Stimulated activated CD8-positive, alpha-beta memory T cell treated with anti-CD3 and anti-CD28 coated beads, Interleukin-15, amount 100 ng/mL, for 4 hours (primary cell): ENCODE data around the gene MAN1A2.
A peak's percentile ranks its signal among the peaks of the same experiment; 100 is the strongest.
"Not testable (repeated sequence)": the region's sequence is repeated elsewhere in the genome, so short reads cannot be mapped to it uniquely, and the experiment has no call there.

Source experiments
- DNase-seq, 2 donors: peaks; one replicate each; pipeline ENCODE4 v3.0.0-alpha.2; 2020; ENCODE audit warnings: low read depth in 2 of 2

MAN1A2 gene

GRCh38 chr1:117367046-117368025 lies at the start of gene MAN1A2:
Gene MAN1A2 (plus strand): TSS chr1:117367449. CDS start chr1:117368184, 735 bp downstream.
- peak; percentile 50 to 66 for DNase-seq

DNA sequence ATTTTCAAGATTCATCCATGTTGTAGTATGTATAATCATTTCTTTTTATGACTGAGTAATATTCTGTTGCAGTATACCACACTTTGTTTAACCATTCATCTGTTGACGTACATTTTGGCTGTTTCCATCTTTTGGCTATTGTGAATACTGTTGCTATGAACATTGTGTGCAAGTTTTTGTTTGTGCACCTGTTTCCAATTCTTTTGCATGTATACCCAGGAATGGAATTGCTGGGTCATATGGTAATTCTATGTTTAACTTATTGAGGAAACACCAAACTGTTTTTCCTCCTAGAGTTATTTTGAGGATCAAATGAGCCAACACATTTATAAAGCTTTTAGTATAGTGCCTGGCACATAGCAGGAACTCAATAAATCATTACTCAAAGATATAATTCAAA lies 49.2 kb upstream of the MAN1A2 start:
- no peak for DNase-seq

DNA sequence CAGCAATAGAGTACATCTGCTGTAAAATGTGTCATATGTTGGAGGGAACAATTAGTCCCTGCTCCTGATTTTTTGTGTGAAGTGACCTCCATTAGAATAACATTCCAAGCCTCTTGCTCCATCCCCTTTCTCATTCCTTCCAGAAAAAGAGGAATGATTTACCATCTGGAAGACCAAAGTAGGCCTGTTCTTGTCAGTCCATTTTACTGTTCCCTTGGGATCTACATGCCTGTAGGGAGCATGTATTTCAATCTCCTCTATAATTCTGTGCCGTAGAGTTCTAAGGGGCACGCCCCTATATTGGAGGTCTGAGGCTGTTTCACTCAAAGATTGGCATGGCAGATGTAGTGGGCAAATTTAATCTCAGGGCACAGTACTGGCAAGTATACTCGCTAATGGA lies 48.8 kb upstream of the MAN1A2 start:
- no peak for DNase-seq

DNA sequence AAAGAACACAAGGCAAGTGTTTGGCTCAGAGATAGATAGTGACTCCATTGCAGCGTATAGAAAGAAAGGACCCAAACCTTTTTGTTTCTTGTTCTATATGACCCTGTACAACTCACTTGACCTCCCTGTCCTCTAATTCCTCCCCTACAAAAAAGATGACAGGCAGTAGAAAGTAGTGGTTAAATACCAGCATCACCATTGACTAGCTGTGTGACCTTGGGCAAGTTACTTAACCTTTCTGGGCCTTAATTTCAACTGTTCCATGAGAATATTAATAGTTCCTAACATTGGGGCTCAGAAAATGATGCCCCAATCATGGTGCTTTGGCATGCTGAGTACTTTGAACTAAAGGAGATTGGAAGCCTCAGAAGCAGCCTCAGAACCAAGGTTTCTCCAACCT lies 46.7 kb upstream of the MAN1A2 start:
- DNase-seq, result no peak

DNA sequence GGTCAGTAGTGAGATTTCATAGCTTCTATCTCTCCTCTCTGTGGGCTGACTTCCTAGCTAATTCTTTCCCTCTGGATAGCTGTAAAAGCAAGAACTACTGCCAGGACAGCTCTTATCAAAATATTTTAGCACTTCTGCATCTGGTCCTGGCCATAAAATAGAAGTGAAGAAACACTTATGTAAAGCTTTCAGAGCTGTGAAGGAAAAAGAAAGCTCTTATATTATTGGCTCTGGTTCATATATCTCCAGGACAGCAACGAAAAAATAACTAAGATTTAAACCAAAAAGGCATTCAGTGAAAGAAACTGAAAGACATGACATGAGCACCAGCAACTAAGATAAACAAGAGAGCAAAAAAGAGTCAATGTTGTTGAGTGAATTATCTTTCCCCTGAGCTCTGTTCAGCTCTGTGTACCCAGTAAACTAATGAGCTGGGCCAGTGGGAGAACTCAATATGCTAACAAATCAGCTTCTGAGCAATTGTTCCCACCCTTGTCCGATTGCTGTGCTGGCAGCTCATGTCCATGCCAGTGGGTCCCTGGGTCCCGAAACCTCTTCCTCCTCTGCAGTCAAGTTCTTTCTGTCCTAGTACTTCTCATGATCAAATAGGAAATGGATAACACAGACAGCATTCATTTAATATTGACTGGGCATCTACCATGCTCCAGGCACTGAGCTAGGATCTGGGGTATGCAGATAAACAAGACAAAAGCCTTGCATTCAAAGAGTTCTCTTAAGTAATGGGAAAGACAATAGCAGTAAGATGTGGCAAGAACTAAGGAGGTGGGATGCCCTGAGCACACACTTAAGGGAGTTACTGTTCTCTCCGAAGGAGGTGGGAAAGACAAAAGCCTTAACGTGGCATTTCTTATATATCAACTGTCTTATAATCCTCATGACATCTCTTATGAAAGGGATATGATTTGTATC lies 45.3 kb upstream of the MAN1A2 start:
- no peak for DNase-seq

GRCh38 chr1:117324357-117324756 lies 42.9 kb upstream of the MAN1A2 start:
- DNase-seq, result no peak

DNA sequence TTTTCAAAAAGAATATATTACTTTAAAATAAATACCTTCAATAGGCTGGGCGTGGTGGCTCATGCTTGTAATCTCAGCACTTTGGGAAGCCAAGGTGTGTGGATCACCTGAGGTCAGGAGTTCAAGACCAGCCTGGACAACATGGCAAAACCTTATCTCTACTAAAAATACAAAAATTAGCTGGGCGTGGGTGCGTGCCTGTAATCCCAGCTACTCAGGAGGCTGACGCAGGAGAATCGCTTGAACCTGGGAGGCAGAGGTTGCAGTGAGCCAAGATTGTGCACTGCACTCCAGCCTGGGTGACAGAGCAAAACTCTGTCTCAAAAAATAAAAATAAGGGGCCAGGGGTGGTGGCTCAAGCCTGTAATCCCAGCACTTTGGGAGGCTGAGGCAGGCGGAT lies 41.2 kb upstream of the MAN1A2 start:
- not testable (repeated sequence) for DNase-seq

DNA sequence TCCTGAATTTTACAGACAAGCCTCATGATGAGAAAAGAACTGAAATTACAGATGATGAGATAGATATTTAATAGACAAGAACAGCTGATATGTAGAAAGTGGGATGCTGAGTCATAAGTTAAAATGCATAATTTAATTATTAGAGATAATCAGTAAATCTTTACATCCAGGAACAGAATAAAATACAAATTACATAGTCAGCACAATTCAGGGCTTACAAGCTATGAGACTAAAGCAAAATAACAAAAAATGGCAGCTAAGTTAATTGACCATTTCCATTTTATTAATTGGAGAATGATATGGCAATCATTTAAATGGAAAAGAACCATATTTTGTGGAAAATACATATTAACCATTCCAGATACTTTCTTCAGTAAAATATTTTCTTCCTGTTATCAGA lies 40.2 kb upstream of the MAN1A2 start:
- no peak for DNase-seq

DNA sequence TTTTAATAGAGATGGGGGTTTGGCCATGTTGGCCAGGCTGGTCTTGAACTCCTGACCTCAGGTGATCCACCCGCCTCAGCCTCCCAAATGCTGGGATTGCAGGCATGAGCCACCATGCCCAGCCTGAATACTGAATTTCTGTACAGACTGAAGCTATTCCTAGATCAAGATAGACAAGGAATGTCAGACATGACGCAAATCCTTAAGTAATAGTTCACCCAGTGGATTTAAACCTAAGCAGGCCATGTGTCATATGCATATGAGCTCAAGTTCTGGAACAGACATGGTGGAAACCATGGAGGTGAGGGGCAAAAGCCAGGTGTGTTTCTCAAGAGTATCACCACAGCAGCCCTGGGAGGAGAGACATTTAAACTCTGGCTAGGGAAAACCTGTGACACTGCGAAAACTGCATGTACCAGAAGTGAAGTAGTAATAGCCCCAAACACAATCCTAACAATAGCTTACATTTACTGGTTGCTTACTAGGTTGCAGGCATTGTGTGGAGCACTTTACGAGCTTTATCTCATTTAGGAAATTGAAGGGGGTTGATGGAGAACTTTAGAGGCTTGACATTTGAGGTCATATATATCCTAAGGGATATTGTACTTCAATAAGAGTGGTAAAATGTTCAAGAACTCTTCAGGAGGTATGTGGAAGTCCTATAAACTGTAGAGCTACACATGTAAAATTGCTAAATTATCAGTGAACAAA lies 31.7 kb upstream of the MAN1A2 start:
- no peak for DNase-seq

DNA sequence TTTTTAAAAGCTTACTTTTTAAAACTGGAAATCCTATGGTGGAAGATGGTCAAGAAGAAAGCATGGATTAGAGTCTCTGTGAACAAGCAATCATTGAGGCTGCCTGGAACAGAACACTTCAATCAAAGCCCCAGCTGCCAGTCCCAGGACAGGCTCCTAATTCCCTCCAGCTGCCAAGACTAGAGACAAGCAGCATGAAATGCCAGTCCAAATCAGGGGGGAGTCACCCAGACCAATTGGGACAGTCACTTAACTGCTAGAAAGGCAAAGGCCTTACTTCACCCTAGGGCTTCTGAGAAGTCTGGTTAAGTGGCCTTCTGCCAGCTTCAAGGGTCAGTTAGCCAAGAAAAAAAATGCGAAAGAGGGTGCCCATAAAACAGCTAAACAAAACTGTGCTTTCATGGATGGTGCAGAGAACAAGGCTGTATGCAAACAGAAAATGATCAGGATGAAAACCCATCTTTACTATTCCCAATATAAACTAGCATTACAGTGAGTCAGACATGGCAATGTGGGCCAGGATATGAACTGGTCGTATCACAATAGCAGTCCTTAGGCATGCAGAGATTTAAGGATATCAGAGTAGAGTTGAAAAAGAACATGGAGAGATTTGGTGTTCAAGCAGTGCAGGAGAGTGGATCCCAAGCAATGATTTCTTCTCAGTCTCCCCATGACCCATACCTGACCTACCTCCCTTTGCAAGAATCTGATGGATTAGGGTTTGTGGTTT lies 31.0 kb upstream of the MAN1A2 start:
- no peak for DNase-seq

DNA sequence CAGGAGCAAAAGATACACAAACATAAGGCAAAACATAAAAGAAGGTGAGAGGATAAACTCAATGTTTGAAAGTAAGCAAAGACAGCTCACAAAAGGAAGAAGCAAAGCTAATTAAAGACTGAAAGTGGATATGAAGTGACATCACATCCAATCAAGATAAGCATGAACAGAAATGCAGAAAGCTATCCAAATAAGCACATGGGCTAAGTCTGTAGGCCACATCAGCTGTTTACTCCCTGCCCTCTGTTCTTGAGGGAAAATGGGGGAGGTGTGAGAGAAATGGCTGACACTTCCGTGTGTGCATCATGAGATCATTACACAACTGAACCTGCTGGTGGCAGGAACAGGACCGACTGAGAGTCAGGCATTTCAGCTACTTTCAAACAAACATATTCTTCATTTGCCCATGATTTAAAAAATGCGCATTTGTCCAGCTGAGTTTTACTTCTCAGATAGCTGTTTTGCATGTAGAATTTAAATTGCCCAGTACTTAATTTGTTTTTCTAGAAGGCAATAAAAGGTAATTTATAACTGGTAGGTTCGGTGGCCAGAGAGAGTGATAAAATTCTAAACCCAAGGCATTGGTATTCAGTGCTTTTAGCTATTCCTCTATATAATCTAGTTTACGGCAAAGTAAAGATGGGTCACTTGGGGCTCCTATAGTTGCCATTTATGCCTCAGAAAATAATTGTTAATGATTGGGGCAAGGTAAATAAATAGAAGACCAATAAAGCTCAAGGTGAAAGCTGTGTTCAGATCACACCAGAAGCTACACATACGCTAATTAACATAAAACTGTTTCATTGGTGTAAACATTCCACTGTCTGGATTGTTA lies 27.2 kb upstream of the MAN1A2 start:
- peak in 1 of 2 donors; percentile 3 for DNase-seq

DNA sequence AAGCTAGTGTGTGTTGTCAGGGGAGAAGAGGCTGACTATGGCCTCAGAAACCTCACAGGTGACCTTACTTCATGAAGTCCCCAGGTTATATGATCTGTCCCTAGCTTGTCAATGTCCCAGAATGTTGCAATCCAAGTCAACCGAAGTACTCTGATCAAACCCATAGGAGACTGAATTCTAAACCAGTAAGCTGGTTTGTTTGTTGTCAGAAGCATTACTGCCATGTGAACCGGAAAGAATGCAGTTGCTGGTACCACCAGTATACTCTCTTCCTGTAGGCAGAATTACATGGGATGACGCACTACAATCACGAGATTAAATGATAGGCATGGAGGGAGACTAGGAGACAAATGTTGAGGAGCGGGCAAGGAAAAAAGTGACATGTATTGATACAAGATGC lies 26.1 kb upstream of the MAN1A2 start:
- no peak for DNase-seq

GRCh38 chr1:117342397-117342796 lies 24.9 kb upstream of the MAN1A2 start:
- DNase-seq, result no peak

DNA sequence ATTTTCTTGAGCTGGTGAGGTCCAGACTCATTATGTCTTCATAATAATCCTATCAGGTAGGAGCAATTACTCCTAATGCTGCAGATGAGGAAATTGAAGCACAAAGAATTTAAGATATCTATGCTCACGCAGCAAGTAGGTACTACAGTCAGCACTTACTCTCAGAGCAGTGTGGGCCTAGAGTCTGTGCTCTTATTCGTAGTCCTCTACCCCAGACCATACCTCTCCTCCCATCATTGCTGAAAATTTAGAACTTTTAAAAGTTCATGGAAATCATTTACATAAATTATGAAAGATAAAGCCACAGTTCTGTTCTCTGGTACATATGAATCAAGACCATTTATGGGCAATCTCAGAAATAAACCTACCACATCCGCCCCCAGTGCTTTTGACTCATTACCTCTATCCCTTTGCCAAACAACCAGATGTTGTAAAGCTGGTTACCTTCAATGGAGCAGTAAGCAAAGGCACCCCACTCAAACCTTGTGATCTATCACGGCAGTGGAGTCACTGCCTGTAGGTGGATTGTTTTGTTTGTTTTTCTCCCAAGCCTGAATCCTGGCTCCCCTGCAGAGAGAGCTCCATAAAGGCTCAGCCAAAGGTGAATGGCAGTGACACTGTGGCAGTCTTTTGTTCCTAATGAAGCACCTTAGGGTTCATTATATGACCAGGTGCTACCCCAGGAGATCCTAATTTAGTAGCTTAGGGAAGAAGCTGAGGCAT lies 20.9 kb upstream of the MAN1A2 start:
- DNase-seq, result peak in 1 of 2 donors; percentile 4

DNA sequence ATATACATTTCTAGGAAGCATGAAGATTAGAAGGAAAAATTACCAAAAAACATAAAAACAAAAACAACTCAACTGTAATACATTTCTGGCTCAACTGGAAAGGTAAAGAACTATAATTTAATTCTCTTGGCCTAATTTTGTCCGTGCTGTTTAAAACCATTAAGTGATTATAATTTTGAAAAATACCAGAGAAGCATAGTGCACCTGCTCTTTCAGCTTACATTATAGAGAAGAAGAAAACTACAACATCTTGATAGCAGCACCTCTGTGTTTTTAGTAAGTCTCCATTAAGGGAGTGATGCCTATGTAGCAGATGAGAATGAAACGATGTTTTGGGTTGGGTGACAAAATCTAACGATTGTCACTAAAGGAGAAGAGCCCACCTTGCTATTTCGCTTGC lies 19.3 kb upstream of the MAN1A2 start:
- DNase-seq, result no peak

GRCh38 chr1:117352695-117353094 lies 14.6 kb upstream of the MAN1A2 start:
- not testable (repeated sequence) for DNase-seq

DNA sequence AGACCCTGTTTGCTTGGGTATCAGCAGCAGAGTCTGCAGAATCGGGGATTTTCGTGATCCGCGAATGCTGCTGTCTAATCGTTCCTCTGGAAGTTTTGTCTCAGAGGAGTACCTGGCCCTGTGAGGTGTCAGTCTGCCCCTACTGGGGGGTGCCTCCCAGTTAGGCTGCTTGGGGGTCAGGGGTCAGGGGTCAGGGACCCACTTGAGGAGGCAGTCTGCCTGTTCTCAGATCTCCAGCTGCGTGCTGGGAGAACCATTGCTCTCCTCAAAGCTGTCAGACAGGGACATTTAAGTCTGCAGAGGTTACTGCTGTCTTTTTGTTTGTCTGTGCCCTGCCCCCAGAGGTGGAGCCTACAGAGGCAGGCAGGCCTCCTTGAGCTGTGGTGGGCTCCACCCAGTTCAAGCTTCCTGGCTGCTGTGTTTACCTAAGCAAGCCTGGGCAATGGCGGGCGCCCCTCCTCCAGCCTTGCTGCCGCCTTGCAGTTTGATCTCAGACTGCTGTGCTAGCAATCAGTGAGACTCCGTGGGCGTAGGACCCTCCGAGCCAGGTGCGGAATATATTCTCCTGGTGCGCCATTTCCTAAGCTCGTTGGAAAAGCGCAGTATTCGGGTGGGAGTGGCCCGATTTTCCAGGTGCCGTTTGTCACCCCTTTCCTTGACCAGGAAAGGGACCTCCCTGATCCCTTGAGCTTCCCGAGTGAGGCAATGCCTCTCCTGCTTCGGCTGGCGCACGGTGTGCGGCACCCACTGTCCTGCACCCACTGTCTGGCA lies 9.2 kb upstream of the MAN1A2 start:
- DNase-seq, result not testable (repeated sequence)

DNA sequence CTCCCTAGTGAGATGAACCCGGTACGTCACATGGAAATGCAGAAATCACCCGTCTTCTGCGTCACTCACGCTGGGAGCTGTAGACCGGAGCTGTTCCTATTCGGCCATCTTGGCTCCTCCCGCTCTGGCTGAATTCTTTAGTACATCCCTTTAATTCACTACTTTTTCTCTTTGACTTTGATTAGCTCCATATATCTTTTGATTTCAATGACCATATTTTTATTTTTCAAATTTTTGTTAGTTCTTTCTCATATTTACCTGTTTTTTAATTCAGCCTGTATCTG lies 8.7 kb upstream of the MAN1A2 start:
- DNase-seq, result not testable (repeated sequence)
